ENCODE data around the gene SLC7A14. TPM values are rescaled to one million over a fixed set of nuclear protein-coding genes. Genes with fewer than 3 reads are reported as not detected.

The SLC7A14 gene
- polyA plus RNA-seq, 3 donors: not detected

- Mint-ChIP-seq H3K9me3 (peaks cover 0 to 4% (median 0%) of the 10 kb centered on the region in 7 donors), H3K27ac (no peak overlapping the region), H3K27me3 (ENCODE audit: low read depth in 3 of 3) (peaks cover 0 to 3% (median 0%) of the 10 kb centered on the region in 3 donors), H3K36me3 (no peaks in the 10 kb centered on the region), H3K4me1 (no peaks in the 10 kb centered on the region), H3K4me3 (no peak overlapping the region)
- no peak overlapping the region for H3K27ac ChIP-seq (ENCODE audit: low read depth in 1 of 2, low read length in 2 of 2)
- 96% methylated on average over 3 of the region's 4 CpGs for WGBS (ENCODE audit: insufficient coverage)
- intact Hi-C loops (cut with micrococcal nuclease): no loop called here
- H3K4me2 ChIP-seq (replicated peaks; ENCODE audit: extremely low read depth, low read length, poor library complexity, severe bottlenecking): no peak overlapping the region
- no peak for DNase-seq
- H3K9me3 ChIP-seq (replicated peaks in 1 of 2; ENCODE audit: control insufficient read depth in 1 of 2, insufficient read depth in 1 of 2, low read length in 2 of 2): no peaks in the 10 kb centered on the region
- H3K79me2 ChIP-seq (ENCODE audit: insufficient read depth, low read length): no peaks in the 10 kb centered on the region
- peaks cover 0 to 2% of the 10 kb centered on the region in 2 donors for H3K27me3 ChIP-seq (ENCODE audit: control insufficient read depth in 2 of 2, insufficient read depth in 2 of 2, low read length in 2 of 2)
- no peak overlapping the region for H3K9ac ChIP-seq (ENCODE audit: insufficient read depth, low read length, poor library complexity, severe bottlenecking)
- no peak for TF ChIP-seq CTCF (IDR thresholded peaks at IDR 0.05)
- H3K4me1 ChIP-seq (ENCODE audit: control insufficient read depth in 1 of 2, insufficient read depth in 2 of 2, low read length in 2 of 2): no peaks in the 10 kb centered on the region
- H4K20me1 ChIP-seq (ENCODE audit: insufficient read depth, low read length): no peaks in the 10 kb centered on the region
- H2AFZ ChIP-seq (ENCODE audit: insufficient read depth, low read depth, low read length, poor library complexity, severe bottlenecking): no peak overlapping the region
- no peaks in the 10 kb centered on the region for H3K36me3 ChIP-seq (replicated peaks in 1 of 2; ENCODE audit: control insufficient read depth in 1 of 2, insufficient read depth in 2 of 2, low read length in 2 of 2)
- no peak overlapping the region for H3K4me3 ChIP-seq (replicated peaks in 1 of 3; ENCODE audit: low read depth in 2 of 3, low read length in 3 of 3)
Observed at GRCh38 chr3:170485696-170486095, 100.2 kb downstream of the SLC7A14 start.

GRCh38 chr3:170485294-170485693 lies 100.6 kb downstream of the SLC7A14 start:
- no peak overlapping the region for H3K4me3 Mint-ChIP-seq
- no peak for DNase-seq
- H3K4me3 ChIP-seq (replicated peaks in 1 of 3; ENCODE audit: low read depth in 2 of 3, low read length in 3 of 3): no peak overlapping the region
- no peak for TF ChIP-seq CTCF (IDR thresholded peaks at IDR 0.05)
- intact Hi-C loops (cut with micrococcal nuclease): no loop called here
- H3K9me3 Mint-ChIP-seq: peaks cover 0 to 4% (median 0%) of the 10 kb centered on the region in 7 donors
- H3K36me3 ChIP-seq (replicated peaks in 1 of 2; ENCODE audit: control insufficient read depth in 1 of 2, insufficient read depth in 2 of 2, low read length in 2 of 2): no peaks in the 10 kb centered on the region
- no peak overlapping the region for H3K4me2 ChIP-seq (replicated peaks; ENCODE audit: extremely low read depth, low read length, poor library complexity, severe bottlenecking)
- no peaks in the 10 kb centered on the region for H3K36me3 Mint-ChIP-seq
- H3K27me3 ChIP-seq (ENCODE audit: control insufficient read depth in 2 of 2, insufficient read depth in 2 of 2, low read length in 2 of 2): peaks cover 0 to 2% of the 10 kb centered on the region in 2 donors
- no peaks in the 10 kb centered on the region for H4K20me1 ChIP-seq (ENCODE audit: insufficient read depth, low read length)
- WGBS (ENCODE audit: insufficient coverage): 59% methylated on average over 3 of the region's 3 CpGs
- H3K9ac ChIP-seq (ENCODE audit: insufficient read depth, low read length, poor library complexity, severe bottlenecking): no peak overlapping the region
- H3K27ac Mint-ChIP-seq: no peak overlapping the region
- H3K27ac ChIP-seq (ENCODE audit: low read depth in 1 of 2, low read length in 2 of 2): no peak overlapping the region
- H3K9me3 ChIP-seq (replicated peaks in 1 of 2; ENCODE audit: control insufficient read depth in 1 of 2, insufficient read depth in 1 of 2, low read length in 2 of 2): no peaks in the 10 kb centered on the region
- no peaks in the 10 kb centered on the region for H3K4me1 ChIP-seq (ENCODE audit: control insufficient read depth in 1 of 2, insufficient read depth in 2 of 2, low read length in 2 of 2)
- peaks cover 0 to 3% (median 0%) of the 10 kb centered on the region in 3 donors for H3K27me3 Mint-ChIP-seq (ENCODE audit: low read depth in 3 of 3)
- H2AFZ ChIP-seq (ENCODE audit: insufficient read depth, low read depth, low read length, poor library complexity, severe bottlenecking): no peak overlapping the region
- H3K79me2 ChIP-seq (ENCODE audit: insufficient read depth, low read length): no peaks in the 10 kb centered on the region
- H3K4me1 Mint-ChIP-seq: no peaks in the 10 kb centered on the region
